ENCODE data around the gene SCAPER. TPM values are rescaled to one million over a fixed set of nuclear protein-coding genes. Genes with fewer than 3 reads are reported as not detected.

The SCAPER gene
- polyA plus RNA-seq, 2 of the 4 experiments (the other 2 are of a cell fraction) = 4.9 to 5.5 TPM

- ChIA-PET CTCF (interaction anchor here (1.6 kb wide), 1 partner anchor 10 kb away, joined by 4 read pairs; no protein-coding TSS in a partner anchor), POLR2A (no interaction called here)
- peak in 1 of 2 experiments; percentile 60; a peak in 1 of 6 replicates for ATAC-seq
- WGBS (ENCODE audit: missing lambda C conversion rate) = 74% methylated on average over 1 of the region's 1 CpG
- no peak for TF ChIP-seq HOXA7 (CRISPR knock-in tag; IDR thresholded peaks at IDR 0.05)
- TF ChIP-seq CBX8 (IDR thresholded peaks at IDR 0.05) = no peak
- peaks cover 19% of the 10 kb centered on the region for H3K4me1 ChIP-seq
- H3K4me2 ChIP-seq = no peak overlapping the region
- no peak overlapping the region for H3K27ac ChIP-seq
- no peak overlapping the region for H3K4me3 ChIP-seq
- no peaks in the 10 kb centered on the region for H3K9me3 ChIP-seq
- no peak for DNase-seq (ENCODE audit: low read depth in 1 of 2, low spot score in 1 of 2)
- no peak for FAIRE-seq
Measured at GRCh38 chr15:76803049-76803571, 102.0 kb downstream of the SCAPER start.

- ChIA-PET CTCF (no interaction called here), POLR2A (no interaction called here)
- 96% methylated on average over 3 of the region's 3 CpGs for WGBS (ENCODE audit: missing lambda C conversion rate)
- FAIRE-seq (no peak), DNase-seq (ENCODE audit: low read depth in 1 of 2, low spot score in 1 of 2) (no peak), ATAC-seq (no peak)
- no peaks in the 10 kb centered on the region for H3K9me3 ChIP-seq
- no peak overlapping the region for H3K27ac ChIP-seq
- no peak overlapping the region for H3K4me2 ChIP-seq
- no peak overlapping the region for H3K4me3 ChIP-seq
- TF ChIP-seq MAZ (IDR thresholded peaks at IDR 0.05; ENCODE audit: borderline replicate concordance, low read depth, low read length) (no peak), ELK1 (IDR thresholded peaks at IDR 0.05; ENCODE audit: low read depth, low read length) (no peak), KDM5A (IDR thresholded peaks at IDR 0.05) (no peak), CHD4 (IDR thresholded peaks at IDR 0.05; ENCODE audit: borderline replicate concordance) (no peak), ZC3H11A (IDR thresholded peaks at IDR 0.05) (no peak), ESRRA (IDR thresholded peaks at IDR 0.05; ENCODE audit: borderline replicate concordance, low read length) (no peak), NPAS2 (CRISPR knock-in tag; IDR thresholded peaks at IDR 0.05; ENCODE audit: borderline replicate concordance) (no peak), FOSB (CRISPR knock-in tag; IDR thresholded peaks at IDR 0.05) (no peak), RFX5 (IDR thresholded peaks at IDR 0.05) (no peak), HOXB13 (CRISPR knock-in tag; IDR thresholded peaks at IDR 0.05; ENCODE audit: low read depth) (no peak), TFCP2L1 (CRISPR knock-in tag; IDR thresholded peaks at IDR 0.05) (no peak), CBX2 (IDR thresholded peaks at IDR 0.05; ENCODE audit: borderline replicate concordance, low read depth) (no peak), MAX (IDR thresholded peaks at IDR 0.05) (no peak), JUN (IDR thresholded peaks at IDR 0.05) (no peak), SMC3 (IDR thresholded peaks at IDR 0.05) (no peak), RCOR1 (IDR thresholded peaks at IDR 0.05; ENCODE audit: low read depth, low read length) (no peak)
- H3K4me1 ChIP-seq = peaks cover 19% of the 10 kb centered on the region
Measured at GRCh38 chr15:76802411-76802810, 102.7 kb downstream of the SCAPER start.

GRCh38 chr15:76799760-76800159 is 105.4 kb downstream of the SCAPER start:
- ChIA-PET POLR2A (interaction anchor here (0.6 to 1.0 kb wide), 2 partner anchors 131 to 464 kb away, joined by 3 read pairs; no protein-coding TSS in a partner anchor), CTCF (interaction anchor here (0.6 to 0.7 kb wide), 3 partner anchors 8 to 263 kb away, joined by 3 read pairs; no protein-coding TSS in a partner anchor)
- H3K4me1 ChIP-seq = peaks cover 7% of the 10 kb centered on the region
- H3K9me3 ChIP-seq = no peaks in the 10 kb centered on the region
- peak overlapping the region in 1 of 2 experiments; percentile 25; a peak in 1 of 6 replicates for H3K27ac ChIP-seq
- no peak for FAIRE-seq
- peak; percentile 86 to 94 for ATAC-seq
- H3K4me2 ChIP-seq = no peak overlapping the region
- peak; percentile 16 to 58 for DNase-seq (ENCODE audit: low read depth in 1 of 2, low spot score in 1 of 2)
- H3K4me3 ChIP-seq = no peak overlapping the region
- 71% methylated on average over 2 of the region's 2 CpGs for WGBS (ENCODE audit: missing lambda C conversion rate)
- TF ChIP-seq FOSL2 (IDR thresholded peaks at IDR 0.05) = peak; percentile 47; the same call in 1 of the 2 replicates
- TF ChIP-seq FOSL2 (CRISPR knock-in tag; IDR thresholded peaks at IDR 0.05) = peak; percentile 73
- TF ChIP-seq MAZ (IDR thresholded peaks at IDR 0.05; ENCODE audit: borderline replicate concordance, low read depth, low read length) = no peak
- peak; percentile 76 for TF ChIP-seq MAFK (IDR thresholded peaks at IDR 0.05; ENCODE audit: partially characterized antibody)
- TF ChIP-seq CEBPB (IDR thresholded peaks at IDR 0.05) = peak in 1 of 2 experiments; percentile 15; a peak in 1 of 4 replicates
- TF ChIP-seq RAD21 (conservative IDR thresholded peaks at IDR 0.05 in 1 of 2, IDR thresholded peaks at IDR 0.05 in 1 of 2) = no peak

Measured in A549 (cell line).